GM23338 (cell line): Measurements from ENCODE around the gene LYZL4. TPM values are rescaled to one million over a fixed set of nuclear protein-coding genes. Genes with fewer than 3 reads are reported as not detected.

ENCODE experiments used
- ATAC-seq: fragments of 200-7000 bp; cut with Tn5 transposase; 3 replicates; pipeline ENCODE4 v1.9.1; 2020
- DNase-seq: peaks from one replicate; pipeline ENCODE4 v3.0.0-alpha.2; 2015; ENCODE audit warnings: low spot score
- H2AFZ ChIP-seq: fragments of 200-600 bp; sonication (generic); 2 replicates; pipeline ENCODE4 v1.8.0; 2016; ENCODE audit warnings: antibody characterized with exemption, mild to moderate bottlenecking, moderate library complexity
- H3F3A ChIP-seq: fragments of 200-600 bp; sonication (generic); replicated peaks from 2 replicates; pipeline ENCODE4 v1.8.0; 2017; ENCODE audit warnings: antibody characterized with exemption, mixed run types, low read depth
- H3K27ac ChIP-seq: fragments of 200-600 bp; sonication (generic); 2 replicates; pipeline ENCODE4 v1.6.1; 2016; ENCODE audit warnings: low read depth
- H3K27me3 ChIP-seq: fragments of 200-600 bp; sonication (generic); 2 replicates; pipeline ENCODE4 v1.8.0; 2016; ENCODE audit warnings: mild to moderate bottlenecking, mixed run types, moderate library complexity; ENCODE audit not compliant: insufficient read depth
- H3K36me3 ChIP-seq: fragments of 200-600 bp; sonication (generic); 2 replicates; pipeline ENCODE4 v1.8.0; 2016; ENCODE audit warnings: mild to moderate bottlenecking; ENCODE audit not compliant: insufficient read depth
- H3K4me1 ChIP-seq: fragments of 200-600 bp; sonication (generic); 2 replicates; pipeline ENCODE4 v1.8.0; 2016; ENCODE audit warnings: mild to moderate bottlenecking, moderate library complexity; ENCODE audit not compliant: insufficient read depth
- H3K4me2 ChIP-seq: fragments of 200-600 bp; sonication (generic); 2 replicates; pipeline ENCODE4 v1.7.1; 2017; ENCODE audit warnings: mixed run types
- H3K4me3 ChIP-seq: fragments of 200-600 bp; sonication (generic); 2 replicates; pipeline ENCODE4 v1.6.1; 2016; ENCODE audit warnings: mixed run types
- H3K79me2 ChIP-seq: fragments of 200-600 bp; sonication (generic); replicated peaks from 2 replicates; pipeline ENCODE4 v1.8.0; 2017; ENCODE audit warnings: mild to moderate bottlenecking; ENCODE audit not compliant: insufficient read depth
- H3K9me2 ChIP-seq: fragments of 200-600 bp; sonication (generic); 2 replicates; pipeline ENCODE4 v1.8.0; 2017; ENCODE audit not compliant: insufficient read depth
- H4K20me1 ChIP-seq: fragments of 200-600 bp; sonication (generic); replicated peaks from 2 replicates; pipeline ENCODE4 v1.8.0; 2017; ENCODE audit warnings: mild to moderate bottlenecking; ENCODE audit not compliant: insufficient read depth
- H3K27ac Mint-ChIP-seq: 2 replicates; pipeline ENCODE4 v1.8.0; 2020; ENCODE audit warnings: inconsistent platforms, mild to moderate bottlenecking, moderate library complexity, mixed read lengths
- H3K27me3 Mint-ChIP-seq: 3 replicates; pipeline ENCODE4 v1.8.0; 2022; ENCODE audit warnings: low read depth, mild to moderate bottlenecking, moderate library complexity, mixed read lengths, inconsistent platforms; ENCODE audit not compliant: insufficient read depth, poor library complexity
- H3K36me3 Mint-ChIP-seq: 3 replicates; pipeline ENCODE4 v1.8.0; 2021; ENCODE audit warnings: low read depth, mild to moderate bottlenecking, inconsistent platforms, moderate library complexity, mixed read lengths
- H3K4me1 Mint-ChIP-seq: 3 replicates; pipeline ENCODE4 v1.8.0; 2020; ENCODE audit warnings: mild to moderate bottlenecking, inconsistent platforms, mixed read lengths
- H3K4me3 Mint-ChIP-seq: 3 replicates; pipeline ENCODE4 v1.8.0; 2021; ENCODE audit warnings: moderate library complexity, mild to moderate bottlenecking, inconsistent platforms, mixed read lengths
- H3K9me3 Mint-ChIP-seq: 3 replicates; pipeline ENCODE4 v1.8.0; 2020; ENCODE audit warnings: moderate library complexity, mild to moderate bottlenecking, inconsistent platforms, mixed read lengths
- CREB1 ChIP-seq: fragments of 250-450 bp; sonication (Bioruptor Pico); IDR thresholded peaks from 2 replicates; pipeline ENCODE4 v1.5.0; 2020; ENCODE audit warnings: low read depth, mild to moderate bottlenecking, moderate library complexity
- EZH2 ChIP-seq: fragments of 200-600 bp; sonication (generic); IDR thresholded peaks from one replicate; pipeline ENCODE4 v1.8.0; 2017; ENCODE audit warnings: antibody characterized with exemption, mild to moderate bottlenecking, low read depth; ENCODE audit not compliant: unreplicated experiment
- EZH2phosphoT487 ChIP-seq: fragments of 200-600 bp; sonication (generic); IDR thresholded peaks from one replicate; pipeline ENCODE4 v1.8.1; 2018; ENCODE audit warnings: antibody characterized with exemption; ENCODE audit not compliant: unreplicated experiment
- JUNB ChIP-seq: IDR thresholded peaks from one replicate; pipeline ENCODE4 v1.6.1; 2016; ENCODE audit warnings: antibody characterized with exemption; ENCODE audit not compliant: unreplicated experiment
- NANOG ChIP-seq: IDR thresholded peaks from 2 replicates; pipeline ENCODE4 v1.6.1; 2016; ENCODE audit warnings: antibody characterized with exemption, borderline replicate concordance
- POLR2AphosphoS5 ChIP-seq: IDR thresholded peaks from 2 replicates; pipeline ENCODE4 v1.6.1; 2016; ENCODE audit warnings: antibody characterized with exemption, low read depth
- STAT1 ChIP-seq: IDR thresholded peaks from one replicate; pipeline ENCODE4 v1.6.1; 2016; ENCODE audit warnings: antibody characterized with exemption; ENCODE audit not compliant: unreplicated experiment
- ZNF114 ChIP-seq: fragments of 250-450 bp; sonication (Bioruptor Pico); IDR thresholded peaks from 2 replicates; pipeline ENCODE4 v1.5.0; 2020; ENCODE audit warnings: mild to moderate bottlenecking, moderate library complexity
- ZNF331 ChIP-seq: fragments of 250-450 bp; sonication (Bioruptor Pico); IDR thresholded peaks from 2 replicates; pipeline ENCODE4 v1.5.0; 2020; ENCODE audit warnings: low read depth, mild to moderate bottlenecking, moderate library complexity
- polyA plus RNA-seq: library from polyadenylated mRNA; unstranded; fragments of >200 nt; fragmentation: Nextera tagmentation; extraction: Ambion mirVana; gene quantifications from 2 replicates; pipeline ENCODE4 v1.2.1, GENCODE V29; 2016
- total RNA-seq: library from RNA; depleted of rRNA; stranded (reverse); fragments of >200 nt; shearing (Covaris generic); gene quantifications from 2 replicates; pipeline ENCODE4 v1.2.3, GENCODE V29; 2014
- TF ChIP-seq, protein P1 (sequence below), 2 experiments: fragments of 200-600 bp in 1 of 2; sonication (generic) in 1 of 2; conservative IDR thresholded peaks; 2 replicates each; pipeline versions ENCODE4 v1.5.1 to v1.6.1; 2016 to 2017; ENCODE audit warnings: antibody characterized with exemption in 2 of 2, low read depth in 2 of 2, mild to moderate bottlenecking in 2 of 2, moderate library complexity in 1 of 2
- TF ChIP-seq, protein P2 (sequence below): IDR thresholded peaks from one replicate; pipeline ENCODE4 v1.6.1; 2018; ENCODE audit warnings: antibody characterized with exemption; ENCODE audit not compliant: unreplicated experiment
- TF ChIP-seq, protein P3 (sequence below): fragments of 250-450 bp; sonication (Bioruptor Pico); IDR thresholded peaks from 2 replicates; pipeline ENCODE4 v1.5.0; 2020; ENCODE audit warnings: mild to moderate bottlenecking, moderate library complexity
- TF ChIP-seq, protein P4 (sequence below): IDR thresholded peaks from 2 replicates; pipeline ENCODE4 v1.6.1; 2016; ENCODE audit warnings: antibody characterized with exemption

The LYZL4 gene
- total and polyA plus RNA-seq, 2 experiments from 2014 or later, result not detected

DNA sequence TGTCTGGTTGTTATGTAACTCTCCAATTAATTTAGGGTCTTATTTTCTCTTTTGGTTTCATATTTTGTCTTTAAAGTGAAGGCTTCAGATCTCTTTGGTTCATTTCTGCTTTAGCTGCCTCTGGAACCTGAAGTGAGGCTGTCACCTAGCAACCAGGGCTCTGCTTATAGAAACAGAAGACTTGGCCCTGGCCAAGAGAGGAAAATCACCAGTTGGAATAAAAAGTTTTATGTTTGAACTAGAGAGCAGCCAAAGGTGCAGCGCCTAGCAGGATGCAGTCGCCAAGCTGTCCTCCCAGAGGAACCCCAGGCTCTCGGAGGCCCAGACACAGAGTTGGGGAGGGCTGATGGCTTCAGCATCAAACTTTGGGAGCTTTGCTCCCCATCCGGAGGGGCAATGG is 41.1 kb downstream of the LYZL4 start:
- Mint-ChIP-seq H3K4me1 (peaks cover 22% of the 10 kb centered on the region), H3K4me3 (no peak overlapping the region), H3K36me3 (peaks cover 7% of the 10 kb centered on the region; the same call in 2 of the 3 replicates), H3K9me3 (peaks cover 11% of the 10 kb centered on the region), H3K27ac (peak overlapping the region; percentile 37), H3K27me3 (no peaks in the 10 kb centered on the region)
- H3K36me3 ChIP-seq, result no peaks in the 10 kb centered on the region
- peaks cover 14% of the 10 kb centered on the region; the same call in 1 of the 2 replicates for H3K4me1 ChIP-seq
- ATAC-seq (peak; percentile 40), DNase-seq (peak; percentile 33)
- H3K27me3 ChIP-seq, result no peaks in the 10 kb centered on the region
- no peaks in the 10 kb centered on the region for H3F3A ChIP-seq
- TF ChIP-seq ZNF331 (CRISPR knock-in tag), result no peak
- TF ChIP-seq EZH2phosphoT487, result no peak
- no peak for TF ChIP-seq NANOG
- TF ChIP-seq JUNB, result no peak
- no peak for TF ChIP-seq STAT1
- TF ChIP-seq EZH2, result no peak
- TF ChIP-seq, protein P1, sequence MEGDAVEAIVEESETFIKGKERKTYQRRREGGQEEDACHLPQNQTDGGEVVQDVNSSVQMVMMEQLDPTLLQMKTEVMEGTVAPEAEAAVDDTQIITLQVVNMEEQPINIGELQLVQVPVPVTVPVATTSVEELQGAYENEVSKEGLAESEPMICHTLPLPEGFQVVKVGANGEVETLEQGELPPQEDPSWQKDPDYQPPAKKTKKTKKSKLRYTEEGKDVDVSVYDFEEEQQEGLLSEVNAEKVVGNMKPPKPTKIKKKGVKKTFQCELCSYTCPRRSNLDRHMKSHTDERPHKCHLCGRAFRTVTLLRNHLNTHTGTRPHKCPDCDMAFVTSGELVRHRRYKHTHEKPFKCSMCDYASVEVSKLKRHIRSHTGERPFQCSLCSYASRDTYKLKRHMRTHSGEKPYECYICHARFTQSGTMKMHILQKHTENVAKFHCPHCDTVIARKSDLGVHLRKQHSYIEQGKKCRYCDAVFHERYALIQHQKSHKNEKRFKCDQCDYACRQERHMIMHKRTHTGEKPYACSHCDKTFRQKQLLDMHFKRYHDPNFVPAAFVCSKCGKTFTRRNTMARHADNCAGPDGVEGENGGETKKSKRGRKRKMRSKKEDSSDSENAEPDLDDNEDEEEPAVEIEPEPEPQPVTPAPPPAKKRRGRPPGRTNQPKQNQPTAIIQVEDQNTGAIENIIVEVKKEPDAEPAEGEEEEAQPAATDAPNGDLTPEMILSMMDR (conservative IDR thresholded peaks at IDR 0.05; ENCODE audit: low read depth in 2 of 2), result no peak
- TF ChIP-seq, protein P2, sequence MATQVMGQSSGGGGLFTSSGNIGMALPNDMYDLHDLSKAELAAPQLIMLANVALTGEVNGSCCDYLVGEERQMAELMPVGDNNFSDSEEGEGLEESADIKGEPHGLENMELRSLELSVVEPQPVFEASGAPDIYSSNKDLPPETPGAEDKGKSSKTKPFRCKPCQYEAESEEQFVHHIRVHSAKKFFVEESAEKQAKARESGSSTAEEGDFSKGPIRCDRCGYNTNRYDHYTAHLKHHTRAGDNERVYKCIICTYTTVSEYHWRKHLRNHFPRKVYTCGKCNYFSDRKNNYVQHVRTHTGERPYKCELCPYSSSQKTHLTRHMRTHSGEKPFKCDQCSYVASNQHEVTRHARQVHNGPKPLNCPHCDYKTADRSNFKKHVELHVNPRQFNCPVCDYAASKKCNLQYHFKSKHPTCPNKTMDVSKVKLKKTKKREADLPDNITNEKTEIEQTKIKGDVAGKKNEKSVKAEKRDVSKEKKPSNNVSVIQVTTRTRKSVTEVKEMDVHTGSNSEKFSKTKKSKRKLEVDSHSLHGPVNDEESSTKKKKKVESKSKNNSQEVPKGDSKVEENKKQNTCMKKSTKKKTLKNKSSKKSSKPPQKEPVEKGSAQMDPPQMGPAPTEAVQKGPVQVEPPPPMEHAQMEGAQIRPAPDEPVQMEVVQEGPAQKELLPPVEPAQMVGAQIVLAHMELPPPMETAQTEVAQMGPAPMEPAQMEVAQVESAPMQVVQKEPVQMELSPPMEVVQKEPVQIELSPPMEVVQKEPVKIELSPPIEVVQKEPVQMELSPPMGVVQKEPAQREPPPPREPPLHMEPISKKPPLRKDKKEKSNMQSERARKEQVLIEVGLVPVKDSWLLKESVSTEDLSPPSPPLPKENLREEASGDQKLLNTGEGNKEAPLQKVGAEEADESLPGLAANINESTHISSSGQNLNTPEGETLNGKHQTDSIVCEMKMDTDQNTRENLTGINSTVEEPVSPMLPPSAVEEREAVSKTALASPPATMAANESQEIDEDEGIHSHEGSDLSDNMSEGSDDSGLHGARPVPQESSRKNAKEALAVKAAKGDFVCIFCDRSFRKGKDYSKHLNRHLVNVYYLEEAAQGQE, result no peak
- no peak for TF ChIP-seq ZNF114 (CRISPR knock-in tag)
- TF ChIP-seq POLR2AphosphoS5, result no peak
- no peak for TF ChIP-seq CREB1
- TF ChIP-seq, protein P3, sequence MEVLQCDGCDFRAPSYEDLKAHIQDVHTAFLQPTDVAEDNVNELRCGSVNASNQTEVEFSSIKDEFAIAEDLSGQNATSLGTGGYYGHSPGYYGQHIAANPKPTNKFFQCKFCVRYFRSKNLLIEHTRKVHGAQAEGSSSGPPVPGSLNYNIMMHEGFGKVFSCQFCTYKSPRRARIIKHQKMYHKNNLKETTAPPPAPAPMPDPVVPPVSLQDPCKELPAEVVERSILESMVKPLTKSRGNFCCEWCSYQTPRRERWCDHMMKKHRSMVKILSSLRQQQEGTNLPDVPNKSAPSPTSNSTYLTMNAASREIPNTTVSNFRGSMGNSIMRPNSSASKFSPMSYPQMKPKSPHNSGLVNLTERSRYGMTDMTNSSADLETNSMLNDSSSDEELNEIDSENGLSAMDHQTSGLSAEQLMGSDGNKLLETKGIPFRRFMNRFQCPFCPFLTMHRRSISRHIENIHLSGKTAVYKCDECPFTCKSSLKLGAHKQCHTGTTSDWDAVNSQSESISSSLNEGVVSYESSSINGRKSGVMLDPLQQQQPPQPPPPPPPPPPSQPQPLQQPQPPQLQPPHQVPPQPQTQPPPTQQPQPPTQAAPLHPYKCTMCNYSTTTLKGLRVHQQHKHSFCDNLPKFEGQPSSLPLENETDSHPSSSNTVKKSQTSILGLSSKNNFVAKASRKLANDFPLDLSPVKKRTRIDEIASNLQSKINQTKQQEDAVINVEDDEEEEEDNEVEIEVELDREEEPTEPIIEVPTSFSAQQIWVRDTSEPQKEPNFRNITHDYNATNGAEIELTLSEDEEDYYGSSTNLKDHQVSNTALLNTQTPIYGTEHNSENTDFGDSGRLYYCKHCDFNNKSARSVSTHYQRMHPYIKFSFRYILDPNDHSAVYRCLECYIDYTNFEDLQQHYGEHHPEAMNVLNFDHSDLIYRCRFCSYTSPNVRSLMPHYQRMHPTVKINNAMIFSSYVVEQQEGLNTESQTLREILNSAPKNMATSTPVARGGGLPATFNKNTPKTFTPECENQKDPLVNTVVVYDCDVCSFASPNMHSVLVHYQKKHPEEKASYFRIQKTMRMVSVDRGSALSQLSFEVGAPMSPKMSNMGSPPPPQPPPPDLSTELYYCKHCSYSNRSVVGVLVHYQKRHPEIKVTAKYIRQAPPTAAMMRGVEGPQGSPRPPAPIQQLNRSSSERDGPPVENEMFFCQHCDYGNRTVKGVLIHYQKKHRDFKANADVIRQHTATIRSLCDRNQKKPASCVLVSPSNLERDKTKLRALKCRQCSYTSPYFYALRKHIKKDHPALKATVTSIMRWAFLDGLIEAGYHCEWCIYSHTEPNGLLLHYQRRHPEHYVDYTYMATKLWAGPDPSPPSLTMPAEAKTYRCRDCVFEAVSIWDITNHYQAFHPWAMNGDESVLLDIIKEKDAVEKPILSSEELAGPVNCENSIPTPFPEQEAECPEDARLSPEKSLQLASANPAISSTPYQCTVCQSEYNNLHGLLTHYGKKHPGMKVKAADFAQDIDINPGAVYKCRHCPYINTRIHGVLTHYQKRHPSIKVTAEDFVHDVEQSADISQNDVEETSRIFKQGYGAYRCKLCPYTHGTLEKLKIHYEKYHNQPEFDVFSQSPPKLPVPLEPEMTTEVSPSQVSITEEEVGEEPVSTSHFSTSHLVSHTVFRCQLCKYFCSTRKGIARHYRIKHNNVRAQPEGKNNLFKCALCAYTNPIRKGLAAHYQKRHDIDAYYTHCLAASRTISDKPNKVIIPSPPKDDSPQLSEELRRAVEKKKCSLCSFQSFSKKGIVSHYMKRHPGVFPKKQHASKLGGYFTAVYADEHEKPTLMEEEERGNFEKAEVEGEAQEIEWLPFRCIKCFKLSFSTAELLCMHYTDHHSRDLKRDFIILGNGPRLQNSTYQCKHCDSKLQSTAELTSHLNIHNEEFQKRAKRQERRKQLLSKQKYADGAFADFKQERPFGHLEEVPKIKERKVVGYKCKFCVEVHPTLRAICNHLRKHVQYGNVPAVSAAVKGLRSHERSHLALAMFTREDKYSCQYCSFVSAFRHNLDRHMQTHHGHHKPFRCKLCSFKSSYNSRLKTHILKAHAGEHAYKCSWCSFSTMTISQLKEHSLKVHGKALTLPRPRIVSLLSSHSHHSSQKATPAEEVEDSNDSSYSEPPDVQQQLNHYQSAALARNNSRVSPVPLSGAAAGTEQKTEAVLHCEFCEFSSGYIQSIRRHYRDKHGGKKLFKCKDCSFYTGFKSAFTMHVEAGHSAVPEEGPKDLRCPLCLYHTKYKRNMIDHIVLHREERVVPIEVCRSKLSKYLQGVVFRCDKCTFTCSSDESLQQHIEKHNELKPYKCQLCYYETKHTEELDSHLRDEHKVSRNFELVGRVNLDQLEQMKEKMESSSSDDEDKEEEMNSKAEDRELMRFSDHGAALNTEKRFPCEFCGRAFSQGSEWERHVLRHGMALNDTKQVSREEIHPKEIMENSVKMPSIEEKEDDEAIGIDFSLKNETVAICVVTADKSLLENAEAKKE (CRISPR knock-in tag), result no peak
- TF ChIP-seq, protein P4, sequence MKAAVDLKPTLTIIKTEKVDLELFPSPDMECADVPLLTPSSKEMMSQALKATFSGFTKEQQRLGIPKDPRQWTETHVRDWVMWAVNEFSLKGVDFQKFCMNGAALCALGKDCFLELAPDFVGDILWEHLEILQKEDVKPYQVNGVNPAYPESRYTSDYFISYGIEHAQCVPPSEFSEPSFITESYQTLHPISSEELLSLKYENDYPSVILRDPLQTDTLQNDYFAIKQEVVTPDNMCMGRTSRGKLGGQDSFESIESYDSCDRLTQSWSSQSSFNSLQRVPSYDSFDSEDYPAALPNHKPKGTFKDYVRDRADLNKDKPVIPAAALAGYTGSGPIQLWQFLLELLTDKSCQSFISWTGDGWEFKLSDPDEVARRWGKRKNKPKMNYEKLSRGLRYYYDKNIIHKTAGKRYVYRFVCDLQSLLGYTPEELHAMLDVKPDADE, result no peak
- H3K4me3 ChIP-seq, result no peak overlapping the region; the same call in 1 of the 2 replicates
- no peaks in the 10 kb centered on the region for H3K79me2 ChIP-seq
- H2AFZ ChIP-seq, result peak overlapping the region; percentile 85
- H4K20me1 ChIP-seq, result no peaks in the 10 kb centered on the region
- 0 out of 2 replicates have a peak, but pooled peaks cover 9% of the 10 kb centered on the region for H3K9me2 ChIP-seq
- H3K27ac ChIP-seq, result 0 out of 2 replicates have a peak overlapping the region, but pooled peaks have one; percentile 8
- H3K4me2 ChIP-seq, result no peak overlapping the region
